ENCODE results near the gene TESK2. TPM values are rescaled to one million over a fixed set of nuclear protein-coding genes. Genes with fewer than 3 reads are reported as not detected.

Gene TESK2
- polyA plus RNA-seq, 3 donors = 3.9 to 13.1 (median 4.1) TPM

DNA sequence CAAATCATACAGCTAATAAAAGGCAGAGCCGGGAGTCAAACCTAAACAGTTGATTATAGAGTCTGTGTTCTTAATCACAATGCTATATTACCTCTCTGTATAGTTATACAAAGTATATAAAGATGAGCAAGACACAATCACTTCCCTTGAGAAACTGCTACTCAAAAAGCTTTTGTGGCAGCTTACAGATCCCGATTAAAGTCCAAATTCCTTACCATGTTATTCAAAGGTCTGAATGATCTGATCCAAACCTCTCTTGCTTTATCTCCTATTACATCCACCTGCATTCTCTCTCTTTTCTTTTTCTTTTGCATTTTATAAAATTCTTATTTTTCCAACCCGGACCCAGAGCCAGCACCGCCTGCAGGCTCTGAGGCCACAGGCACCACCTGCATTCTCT, 93.7 kb downstream of the TESK2 start:
- H3K4me1 Mint-ChIP-seq = peaks cover 40% of the 10 kb centered on the region
- Histone ChIP-seq H3K27ac (ENCODE audit: low read depth in 1 of 2, low read length in 2 of 2) (no peak overlapping the region), H3K27me3 (ENCODE audit: control insufficient read depth in 2 of 2, insufficient read depth in 2 of 2, low read length in 2 of 2) (no peaks in the 10 kb centered on the region), H3K36me3 (replicated peaks in 1 of 2; ENCODE audit: control insufficient read depth in 1 of 2, insufficient read depth in 2 of 2, low read length in 2 of 2) (no peaks in the 10 kb centered on the region), H3K9me3 (replicated peaks in 1 of 2; ENCODE audit: control insufficient read depth in 1 of 2, insufficient read depth in 1 of 2, low read length in 2 of 2) (no peaks in the 10 kb centered on the region), H3K4me1 (ENCODE audit: control insufficient read depth in 1 of 2, insufficient read depth in 2 of 2, low read length in 2 of 2) (peaks cover 40% of the 10 kb centered on the region in 2 donors), H2AFZ (ENCODE audit: insufficient read depth, low read depth, low read length, poor library complexity, severe bottlenecking) (no peak overlapping the region), H3K79me2 (ENCODE audit: insufficient read depth, low read length) (no peaks in the 10 kb centered on the region), H3K9ac (ENCODE audit: insufficient read depth, low read length, poor library complexity, severe bottlenecking) (no peak overlapping the region), H4K20me1 (ENCODE audit: insufficient read depth, low read length) (no peaks in the 10 kb centered on the region), H3K4me3 (replicated peaks in 1 of 3; ENCODE audit: low read depth in 2 of 3, low read length in 3 of 3) (no peak overlapping the region), H3K4me2 (replicated peaks; ENCODE audit: extremely low read depth, low read length, poor library complexity, severe bottlenecking) (no peak overlapping the region)
- H3K36me3 Mint-ChIP-seq = no peaks in the 10 kb centered on the region
- peaks cover 0 to 1% (median 0%) of the 10 kb centered on the region in 3 donors for H3K27me3 Mint-ChIP-seq (ENCODE audit: low read depth in 3 of 3)
- no peak overlapping the region for H3K4me3 Mint-ChIP-seq
- WGBS (ENCODE audit: insufficient coverage) = 85% methylated on average over 2 of the region's 4 CpGs
- H3K9me3 Mint-ChIP-seq = no peaks in the 10 kb centered on the region
- no peak for DNase-seq
- peak overlapping the region in 1 of 7 donors; percentile 52 for H3K27ac Mint-ChIP-seq
- TF ChIP-seq CTCF (IDR thresholded peaks at IDR 0.05) = no peak
- intact Hi-C loops (cut with micrococcal nuclease) = no loop called here

DNA sequence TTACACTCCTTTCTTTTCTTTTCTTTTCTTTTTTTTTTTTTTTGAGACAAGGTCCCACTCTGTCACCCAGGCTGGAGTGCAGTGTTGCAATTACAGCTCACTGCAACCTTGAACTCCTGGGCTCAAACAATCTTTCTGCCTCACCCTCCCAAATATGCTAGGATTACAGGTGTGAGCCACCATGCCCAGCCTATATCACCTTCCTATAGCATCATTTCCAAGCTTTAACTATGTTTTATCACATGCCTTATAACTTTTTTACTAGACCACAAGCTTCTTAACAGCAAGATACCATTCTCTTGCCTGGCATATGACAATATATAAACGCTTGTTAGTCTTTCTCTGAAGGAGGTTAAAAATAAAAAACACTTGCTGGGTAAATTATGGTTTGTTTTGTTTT, 95.4 kb downstream of the TESK2 start:
- Histone ChIP-seq H3K36me3 (replicated peaks in 1 of 2; ENCODE audit: control insufficient read depth in 1 of 2, insufficient read depth in 2 of 2, low read length in 2 of 2) (no peaks in the 10 kb centered on the region), H3K27ac (ENCODE audit: low read depth in 1 of 2, low read length in 2 of 2) (peak overlapping the region in 1 of 2 donors; percentile 97), H2AFZ (ENCODE audit: insufficient read depth, low read depth, low read length, poor library complexity, severe bottlenecking) (no peak overlapping the region), H3K9me3 (replicated peaks in 1 of 2; ENCODE audit: control insufficient read depth in 1 of 2, insufficient read depth in 1 of 2, low read length in 2 of 2) (no peaks in the 10 kb centered on the region), H3K4me1 (ENCODE audit: control insufficient read depth in 1 of 2, insufficient read depth in 2 of 2, low read length in 2 of 2) (peaks cover 40% of the 10 kb centered on the region in 2 donors), H3K27me3 (ENCODE audit: control insufficient read depth in 2 of 2, insufficient read depth in 2 of 2, low read length in 2 of 2) (no peaks in the 10 kb centered on the region), H3K9ac (ENCODE audit: insufficient read depth, low read length, poor library complexity, severe bottlenecking) (no peak overlapping the region), H3K4me3 (replicated peaks in 1 of 3; ENCODE audit: low read depth in 2 of 3, low read length in 3 of 3) (no peak overlapping the region), H4K20me1 (ENCODE audit: insufficient read depth, low read length) (no peaks in the 10 kb centered on the region), H3K4me2 (replicated peaks; ENCODE audit: extremely low read depth, low read length, poor library complexity, severe bottlenecking) (no peak overlapping the region), H3K79me2 (ENCODE audit: insufficient read depth, low read length) (no peaks in the 10 kb centered on the region)
- intact Hi-C loops (cut with micrococcal nuclease) = no loop called here
- Mint-ChIP-seq H3K4me1 (peaks cover 41% of the 10 kb centered on the region), H3K27ac (peak overlapping the region in 4 of 7 donors; percentile 16 to 68 (median 60)), H3K4me3 (no peak overlapping the region), H3K36me3 (no peaks in the 10 kb centered on the region), H3K9me3 (no peaks in the 10 kb centered on the region), H3K27me3 (ENCODE audit: low read depth in 3 of 3) (peaks cover 0 to 1% (median 0%) of the 10 kb centered on the region in 3 donors)
- WGBS (ENCODE audit: insufficient coverage) = no CpG with 5 or more reads among the region's 1 CpG
- no peak for DNase-seq
- no peak for TF ChIP-seq CTCF (IDR thresholded peaks at IDR 0.05)

All from CD14-positive monocyte (primary cell).